ENCODE data around the gene NDC80. TPM values are rescaled to one million over a fixed set of nuclear protein-coding genes. Genes with fewer than 3 reads are reported as not detected.

NDC80 gene
- polyA plus RNA-seq, 1 donor from 2014 or later, result 1.9 TPM

GRCh38 chr18:2641638-2642037, 70.3 kb downstream of the NDC80 start:
- Histone ChIP-seq H3K9me3 (ENCODE audit: low read length) (no peaks in the 10 kb centered on the region), H3K9me2 (ENCODE audit: insufficient read depth, low read length) (no peaks in the 10 kb centered on the region), H3K4me2 (ENCODE audit: low read length) (no peak overlapping the region), H3K36me3 (ENCODE audit: insufficient read depth, low read length) (no peaks in the 10 kb centered on the region), H3K27ac (ENCODE audit: low read length) (no peak overlapping the region), H3K27me3 (ENCODE audit: insufficient read depth, low read depth, low read length) (no peaks in the 10 kb centered on the region), H2AFZ (ENCODE audit: low read depth, low read length) (no peak overlapping the region), H3K9ac (ENCODE audit: low read length) (no peak overlapping the region), H3F3A (ENCODE audit: insufficient read depth, low read length, poor library complexity, severe bottlenecking) (no peaks in the 10 kb centered on the region), H3K79me2 (replicated peaks; ENCODE audit: insufficient read depth, low read length) (no peaks in the 10 kb centered on the region), H3K4me3 (ENCODE audit: low read length) (no peak overlapping the region), H4K20me1 (ENCODE audit: insufficient read depth) (no peaks in the 10 kb centered on the region)
- TF ChIP-seq EP300 (conservative IDR thresholded peaks at IDR 0.05; ENCODE audit: poor library complexity, severe bottlenecking), result no peak

DNA sequence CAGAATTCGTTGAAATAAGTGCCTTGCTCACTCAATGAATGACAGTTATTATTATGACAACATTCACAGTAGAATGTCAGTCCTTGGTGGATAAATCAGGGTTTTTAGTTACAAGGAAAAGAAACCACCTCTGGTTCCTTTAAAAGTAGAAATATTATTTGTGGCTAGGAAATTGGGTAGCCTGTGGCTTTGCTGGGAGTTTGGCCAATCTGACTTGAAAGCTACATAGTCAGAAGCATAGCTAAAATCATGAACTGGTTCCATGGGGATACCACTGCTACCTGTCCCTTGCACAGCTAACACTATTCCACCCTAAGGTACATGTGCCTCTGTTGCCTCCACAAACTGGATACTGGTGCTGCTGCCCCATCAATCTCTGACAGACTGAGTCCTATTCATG, 71.4 kb downstream of the NDC80 start:
- H3K4me3 ChIP-seq (ENCODE audit: low read length), result no peak overlapping the region
- H4K20me1 ChIP-seq (ENCODE audit: insufficient read depth), result no peaks in the 10 kb centered on the region
- no peak for TF ChIP-seq REST (IDR thresholded peaks at IDR 0.05; ENCODE audit: borderline replicate concordance)
- no peak for TF ChIP-seq POLR2AphosphoS5 (IDR thresholded peaks at IDR 0.05)
- H3F3A ChIP-seq (ENCODE audit: insufficient read depth, low read length, poor library complexity, severe bottlenecking), result no peaks in the 10 kb centered on the region
- no peak overlapping the region for H3K27ac ChIP-seq (ENCODE audit: low read length)
- H2AFZ ChIP-seq (ENCODE audit: low read depth, low read length), result no peak overlapping the region
- H3K27me3 ChIP-seq (ENCODE audit: insufficient read depth, low read depth, low read length), result no peaks in the 10 kb centered on the region
- H3K9me2 ChIP-seq (ENCODE audit: insufficient read depth, low read length), result no peaks in the 10 kb centered on the region
- H3K4me2 ChIP-seq (ENCODE audit: low read length), result no peak overlapping the region
- H3K79me2 ChIP-seq (replicated peaks; ENCODE audit: insufficient read depth, low read length), result no peaks in the 10 kb centered on the region
- H3K36me3 ChIP-seq (ENCODE audit: insufficient read depth, low read length), result no peaks in the 10 kb centered on the region
- H3K9me3 ChIP-seq (ENCODE audit: low read length), result no peaks in the 10 kb centered on the region
- no peak overlapping the region for H3K9ac ChIP-seq (ENCODE audit: low read length)

- TF ChIP-seq SMC3 (conservative IDR thresholded peaks at IDR 0.05; ENCODE audit: poor library complexity) (no peak), TAF1 (IDR thresholded peaks at IDR 0.05; ENCODE audit: low read depth) (no peak), RAD21 (conservative IDR thresholded peaks at IDR 0.05) (no peak), MXI1 (conservative IDR thresholded peaks at IDR 0.05; ENCODE audit: poor library complexity, severe bottlenecking) (no peak), REST (IDR thresholded peaks at IDR 0.05; ENCODE audit: borderline replicate concordance) (no peak), EP300 (conservative IDR thresholded peaks at IDR 0.05; ENCODE audit: poor library complexity, severe bottlenecking) (no peak), EZH2 (IDR thresholded peaks at IDR 0.05; ENCODE audit: borderline replicate concordance, insufficient read depth, low read length, poor library complexity, severe bottlenecking) (no peak), POLR2AphosphoS5 (IDR thresholded peaks at IDR 0.05) (no peak)
- TF ChIP-seq, protein P1, sequence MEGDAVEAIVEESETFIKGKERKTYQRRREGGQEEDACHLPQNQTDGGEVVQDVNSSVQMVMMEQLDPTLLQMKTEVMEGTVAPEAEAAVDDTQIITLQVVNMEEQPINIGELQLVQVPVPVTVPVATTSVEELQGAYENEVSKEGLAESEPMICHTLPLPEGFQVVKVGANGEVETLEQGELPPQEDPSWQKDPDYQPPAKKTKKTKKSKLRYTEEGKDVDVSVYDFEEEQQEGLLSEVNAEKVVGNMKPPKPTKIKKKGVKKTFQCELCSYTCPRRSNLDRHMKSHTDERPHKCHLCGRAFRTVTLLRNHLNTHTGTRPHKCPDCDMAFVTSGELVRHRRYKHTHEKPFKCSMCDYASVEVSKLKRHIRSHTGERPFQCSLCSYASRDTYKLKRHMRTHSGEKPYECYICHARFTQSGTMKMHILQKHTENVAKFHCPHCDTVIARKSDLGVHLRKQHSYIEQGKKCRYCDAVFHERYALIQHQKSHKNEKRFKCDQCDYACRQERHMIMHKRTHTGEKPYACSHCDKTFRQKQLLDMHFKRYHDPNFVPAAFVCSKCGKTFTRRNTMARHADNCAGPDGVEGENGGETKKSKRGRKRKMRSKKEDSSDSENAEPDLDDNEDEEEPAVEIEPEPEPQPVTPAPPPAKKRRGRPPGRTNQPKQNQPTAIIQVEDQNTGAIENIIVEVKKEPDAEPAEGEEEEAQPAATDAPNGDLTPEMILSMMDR (IDR thresholded peaks at IDR 0.05; ENCODE audit: poor library complexity, severe bottlenecking), result no peak
- Histone ChIP-seq H3K36me3 (ENCODE audit: insufficient read depth, low read length) (no peaks in the 10 kb centered on the region), H3K4me3 (ENCODE audit: low read length) (no peak overlapping the region), H3K9me3 (ENCODE audit: low read length) (no peaks in the 10 kb centered on the region), H3K79me2 (replicated peaks; ENCODE audit: insufficient read depth, low read length) (no peaks in the 10 kb centered on the region), H4K20me1 (ENCODE audit: insufficient read depth) (no peaks in the 10 kb centered on the region), H3F3A (ENCODE audit: insufficient read depth, low read length, poor library complexity, severe bottlenecking) (no peaks in the 10 kb centered on the region), H3K27ac (ENCODE audit: low read length) (no peak overlapping the region), H3K4me2 (ENCODE audit: low read length) (no peak overlapping the region), H2AFZ (ENCODE audit: low read depth, low read length) (no peak overlapping the region), H3K27me3 (ENCODE audit: insufficient read depth, low read depth, low read length) (no peaks in the 10 kb centered on the region), H3K9me2 (ENCODE audit: insufficient read depth, low read length) (no peaks in the 10 kb centered on the region), H3K9ac (ENCODE audit: low read length) (no peak overlapping the region)
Measured at GRCh38 chr18:2644535-2644934, 73.2 kb downstream of the NDC80 start.
